IPS-18a (cell line): ENCODE data around the gene WRNIP1.

Source experiments
- H3K27ac ChIP-seq: one replicate; pipeline ENCODE4 v1.5.1; 2013; ENCODE audit warnings: low read length
- H3K27me3 ChIP-seq: one replicate; pipeline ENCODE4 v1.6.1; 2013; ENCODE audit warnings: mild to moderate bottlenecking, low read length; ENCODE audit not compliant: control insufficient read depth, insufficient read depth
- H3K36me3 ChIP-seq: one replicate; pipeline ENCODE4 v1.6.1; 2013; ENCODE audit warnings: low read depth, low read length; ENCODE audit not compliant: control insufficient read depth
- H3K4me1 ChIP-seq: one replicate; pipeline ENCODE4 v1.6.1; 2013; ENCODE audit warnings: low read depth, low read length; ENCODE audit not compliant: control insufficient read depth
- H3K4me3 ChIP-seq: one replicate; pipeline ENCODE4 v1.5.1; 2013; ENCODE audit warnings: low read length
- H3K9ac ChIP-seq: one replicate; pipeline ENCODE4 v1.6.1; 2013; ENCODE audit warnings: mild to moderate bottlenecking, low read length, moderate library complexity
- H3K9me3 ChIP-seq: one replicate; pipeline ENCODE4 v1.6.1; 2013; ENCODE audit warnings: low read depth, low read length; ENCODE audit not compliant: control insufficient read depth

Gene WRNIP1

GRCh38 chr6:2764610-2765165 lies 505 bp upstream of the WRNIP1 start:
- peak overlapping the region; percentile 57 for H3K9ac ChIP-seq
- H3K9me3 ChIP-seq = no peaks in the 10 kb centered on the region
- H3K4me1 ChIP-seq = peaks cover 16% of the 10 kb centered on the region
- peak overlapping the region; percentile 63 for H3K4me3 ChIP-seq
- no peaks in the 10 kb centered on the region for H3K36me3 ChIP-seq
- no peaks in the 10 kb centered on the region for H3K27me3 ChIP-seq
- H3K27ac ChIP-seq = peak overlapping the region; percentile 5

GRCh38 chr6:2765896-2766766 lies 938 bp downstream of the WRNIP1 start:
- Histone ChIP-seq H3K4me3 (peak overlapping the region; percentile 92), H3K9me3 (no peaks in the 10 kb centered on the region), H3K4me1 (peaks cover 22% of the 10 kb centered on the region), H3K36me3 (no peaks in the 10 kb centered on the region), H3K27ac (no peak overlapping the region), H3K9ac (peak overlapping the region; percentile 68), H3K27me3 (no peaks in the 10 kb centered on the region)

- Histone ChIP-seq H3K4me3 (peak overlapping the region; percentile 92), H3K9me3 (no peaks in the 10 kb centered on the region), H3K27me3 (no peaks in the 10 kb centered on the region), H3K4me1 (peaks cover 22% of the 10 kb centered on the region), H3K9ac (peak overlapping the region; percentile 68), H3K27ac (no peak overlapping the region), H3K36me3 (no peaks in the 10 kb centered on the region)
Measured at GRCh38 chr6:2766767-2767656, 1.8 kb downstream of the WRNIP1 start.

GRCh38 chr6:2767657-2768524 lies 2.7 kb downstream of the WRNIP1 start:
- Histone ChIP-seq H3K36me3 (peaks cover 2% of the 10 kb centered on the region), H3K9me3 (no peaks in the 10 kb centered on the region), H3K27me3 (no peaks in the 10 kb centered on the region), H3K9ac (no peak overlapping the region), H3K4me3 (peak overlapping the region; percentile 92), H3K27ac (no peak overlapping the region), H3K4me1 (peaks cover 22% of the 10 kb centered on the region)

GRCh38 chr6:2768696-2769095 lies 3.5 kb downstream of the WRNIP1 start:
- Histone ChIP-seq H3K9me3 (no peaks in the 10 kb centered on the region), H3K27me3 (no peaks in the 10 kb centered on the region), H3K27ac (no peak overlapping the region), H3K4me3 (no peak overlapping the region), H3K9ac (no peak overlapping the region), H3K36me3 (peaks cover 5% of the 10 kb centered on the region), H3K4me1 (peaks cover 22% of the 10 kb centered on the region)

GRCh38 chr6:2770171-2770570 lies 5.0 kb downstream of the WRNIP1 start:
- no peaks in the 10 kb centered on the region for H3K27me3 ChIP-seq
- H3K36me3 ChIP-seq = peaks cover 10% of the 10 kb centered on the region
- H3K9me3 ChIP-seq = no peaks in the 10 kb centered on the region
- H3K27ac ChIP-seq = no peak overlapping the region
- peaks cover 22% of the 10 kb centered on the region for H3K4me1 ChIP-seq
- no peak overlapping the region for H3K9ac ChIP-seq
- H3K4me3 ChIP-seq = no peak overlapping the region

- no peak overlapping the region for H3K27ac ChIP-seq
- H3K27me3 ChIP-seq = no peaks in the 10 kb centered on the region
- H3K4me1 ChIP-seq = peaks cover 22% of the 10 kb centered on the region
- H3K9ac ChIP-seq = no peak overlapping the region
- H3K9me3 ChIP-seq = no peaks in the 10 kb centered on the region
- H3K4me3 ChIP-seq = no peak overlapping the region
- H3K36me3 ChIP-seq = peaks cover 10% of the 10 kb centered on the region
Measured at GRCh38 chr6:2771079-2771478, 5.9 kb downstream of the WRNIP1 start.

- H3K9me3 ChIP-seq = no peaks in the 10 kb centered on the region
- H3K27ac ChIP-seq = no peak overlapping the region
Measured at GRCh38 chr6:2772840-2773239, 7.6 kb downstream of the WRNIP1 start.

GRCh38 chr6:2773449-2773848 lies 8.3 kb downstream of the WRNIP1 start:
- Histone ChIP-seq H3K27me3 (no peaks in the 10 kb centered on the region), H3K9me3 (no peaks in the 10 kb centered on the region), H3K4me3 (no peak overlapping the region), H3K4me1 (peaks cover 9% of the 10 kb centered on the region), H3K9ac (no peak overlapping the region), H3K36me3 (peaks cover 10% of the 10 kb centered on the region), H3K27ac (no peak overlapping the region)

More at GRCh38 chr6:2772840-2773239, 7.6 kb downstream of the WRNIP1 start:
- Histone ChIP-seq H3K36me3 (peaks cover 10% of the 10 kb centered on the region), H3K4me1 (peaks cover 12% of the 10 kb centered on the region), H3K27me3 (no peaks in the 10 kb centered on the region), H3K9ac (no peak overlapping the region), H3K4me3 (no peak overlapping the region)

GRCh38 chr6:2775003-2775402 lies 9.8 kb downstream of the WRNIP1 start:
- Histone ChIP-seq H3K27ac (no peak overlapping the region), H3K9me3 (no peaks in the 10 kb centered on the region), H3K27me3 (no peaks in the 10 kb centered on the region), H3K4me1 (peaks cover 3% of the 10 kb centered on the region), H3K9ac (no peak overlapping the region), H3K36me3 (peaks cover 17% of the 10 kb centered on the region), H3K4me3 (no peak overlapping the region)
